ENCODE results near the gene ARL16. TPM values are rescaled to one million over a fixed set of nuclear protein-coding genes. Genes with fewer than 3 reads are reported as not detected.

ARL16 gene
- total and polyA plus RNA-seq, 4 donors = 20.5 to 87.4 (median 34.1) TPM

DNA sequence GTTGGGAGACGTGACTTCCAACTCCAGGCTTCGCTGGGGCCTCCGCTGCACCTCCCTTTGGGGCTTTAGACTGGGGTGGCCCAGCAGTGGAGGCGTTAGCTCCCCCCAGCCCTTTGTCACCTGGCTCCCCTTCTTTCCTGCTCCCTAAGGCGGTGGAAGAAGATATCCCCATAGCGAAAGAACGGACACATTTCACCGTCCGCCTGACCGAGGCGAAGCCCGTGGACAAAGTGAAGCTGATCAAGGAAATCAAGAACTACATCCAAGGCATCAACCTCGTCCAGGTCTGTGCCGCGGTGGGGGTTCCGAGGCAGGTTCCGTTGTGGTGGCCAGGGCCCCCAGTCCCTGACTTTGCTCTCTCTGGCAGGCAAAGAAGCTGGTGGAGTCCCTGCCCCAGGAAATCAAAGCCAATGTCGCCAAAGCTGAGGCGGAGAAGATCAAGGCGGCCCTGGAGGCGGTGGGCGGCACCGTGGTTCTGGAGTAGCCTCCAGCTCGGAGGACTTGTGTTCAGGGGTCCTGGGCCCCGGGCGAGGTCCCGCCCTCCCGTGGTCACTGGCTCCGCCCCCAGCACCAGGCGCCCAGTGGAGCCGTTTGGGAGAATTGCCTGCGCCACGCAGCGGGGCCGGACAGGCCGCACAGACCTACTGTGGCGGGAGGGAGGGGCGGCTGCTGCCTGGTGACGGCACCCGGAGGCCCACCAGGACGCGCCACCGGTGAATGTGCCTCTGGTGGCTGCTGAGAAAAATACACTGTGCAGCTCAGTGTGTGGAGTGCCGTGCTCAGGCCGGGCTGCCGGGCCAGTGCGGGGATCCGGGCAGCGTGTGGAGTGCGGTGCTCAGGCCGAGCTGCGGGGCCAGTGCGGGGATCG lies 23.4 kb upstream of the ARL16 start:
- no peaks in the 10 kb centered on the region for H3K36me3 ChIP-seq (ENCODE audit: control insufficient read depth in 1 of 2, insufficient read depth in 2 of 2, low read length in 1 of 2)
- WGBS, 2 donors = 91 to 92% methylated on average over 54 of the region's 54 CpGs
- intact Hi-C loops (cut with DNase I) = no loop called here
- ATAC-seq (ENCODE audit: low FRiP score) (no peak), DNase-seq (no peak)
- no peaks in the 10 kb centered on the region for H3K27me3 ChIP-seq (ENCODE audit: control insufficient read depth in 1 of 2, insufficient read depth in 2 of 2, low read length in 1 of 2)
- no peak overlapping the region for H3K27ac ChIP-seq (ENCODE audit: low read depth in 1 of 2, low read length in 2 of 2)
- H3K4me3 ChIP-seq (ENCODE audit: low read length in 2 of 2) = no peak overlapping the region
- no peaks in the 10 kb centered on the region for H3K9me3 ChIP-seq (ENCODE audit: control insufficient read depth, low read length)
- no peaks in the 10 kb centered on the region for H3K4me1 ChIP-seq (ENCODE audit: control insufficient read depth in 1 of 2, insufficient read depth in 2 of 2, low read length in 2 of 2)

DNA sequence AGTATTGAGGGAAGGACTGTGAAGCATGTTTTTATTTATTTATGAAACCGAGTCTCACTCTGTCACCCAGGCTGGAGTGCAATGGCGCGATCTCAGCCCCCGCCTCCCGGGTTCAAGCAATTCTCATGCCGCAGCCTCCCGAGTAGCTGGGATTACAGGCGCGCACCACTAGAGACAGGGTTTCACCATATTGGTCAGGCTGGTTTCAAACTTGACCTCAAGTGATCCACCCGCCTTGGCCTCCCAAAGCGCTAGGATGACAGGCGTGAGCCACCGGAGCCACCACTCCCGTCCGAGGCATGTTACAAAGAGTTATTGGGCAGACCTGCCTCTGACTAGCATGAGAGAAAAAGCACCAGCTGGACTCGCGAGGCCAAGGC lies 22.6 kb upstream of the ARL16 start:
- Histone ChIP-seq H3K36me3 (ENCODE audit: control insufficient read depth in 1 of 2, insufficient read depth in 2 of 2, low read length in 1 of 2) (no peaks in the 10 kb centered on the region), H3K4me3 (ENCODE audit: low read length in 2 of 2) (no peak overlapping the region), H3K27ac (ENCODE audit: low read depth in 1 of 2, low read length in 2 of 2) (no peak overlapping the region), H3K4me1 (ENCODE audit: control insufficient read depth in 1 of 2, insufficient read depth in 2 of 2, low read length in 2 of 2) (no peaks in the 10 kb centered on the region), H3K27me3 (ENCODE audit: control insufficient read depth in 1 of 2, insufficient read depth in 2 of 2, low read length in 1 of 2) (no peaks in the 10 kb centered on the region), H3K9me3 (ENCODE audit: control insufficient read depth, low read length) (no peaks in the 10 kb centered on the region)
- intact Hi-C loops (cut with DNase I) = no loop called here
- 94 to 95% methylated on average over 17 of the region's 17 CpGs for WGBS, 2 donors
- ATAC-seq (ENCODE audit: low FRiP score) = no peak
- no peak for DNase-seq

GRCh38 chr17:81705518-81706231 lies 22.1 kb upstream of the ARL16 start:
- no peaks in the 10 kb centered on the region for H3K9me3 ChIP-seq (ENCODE audit: control insufficient read depth, low read length)
- DNase-seq = no peak
- H3K27me3 ChIP-seq (ENCODE audit: control insufficient read depth in 1 of 2, insufficient read depth in 2 of 2, low read length in 1 of 2) = no peaks in the 10 kb centered on the region
- WGBS, 2 donors = 91 to 94% methylated on average over 30 of the region's 30 CpGs
- intact Hi-C loops (cut with DNase I) = no loop called here
- no peaks in the 10 kb centered on the region for H3K4me1 ChIP-seq (ENCODE audit: control insufficient read depth in 1 of 2, insufficient read depth in 2 of 2, low read length in 2 of 2)
- no peak for ATAC-seq (ENCODE audit: low FRiP score)
- H3K27ac ChIP-seq (ENCODE audit: low read depth in 1 of 2, low read length in 2 of 2) = no peak overlapping the region
- H3K4me3 ChIP-seq (ENCODE audit: low read length in 2 of 2) = no peak overlapping the region
- no peaks in the 10 kb centered on the region for H3K36me3 ChIP-seq (ENCODE audit: control insufficient read depth in 1 of 2, insufficient read depth in 2 of 2, low read length in 1 of 2)

GRCh38 chr17:81703747-81704654 lies 20.4 kb upstream of the ARL16 start:
- intact Hi-C loops (cut with DNase I) = loop anchor here in 1 of 2 donors (2.0 kb wide), 1 partner anchor 37 kb away; the partner anchor contains the start of genes CCDC137 and OXLD1
- H3K9me3 ChIP-seq (ENCODE audit: control insufficient read depth, low read length) = no peaks in the 10 kb centered on the region
- no peaks in the 10 kb centered on the region for H3K36me3 ChIP-seq (ENCODE audit: control insufficient read depth in 1 of 2, insufficient read depth in 2 of 2, low read length in 1 of 2)
- no peak for ATAC-seq (ENCODE audit: low FRiP score)
- no peaks in the 10 kb centered on the region for H3K4me1 ChIP-seq (ENCODE audit: control insufficient read depth in 1 of 2, insufficient read depth in 2 of 2, low read length in 2 of 2)
- H3K4me3 ChIP-seq (ENCODE audit: low read length in 2 of 2) = peak overlapping the region; percentile 52 to 81
- H3K27ac ChIP-seq (ENCODE audit: low read depth in 1 of 2, low read length in 2 of 2) = no peak overlapping the region
- no peaks in the 10 kb centered on the region for H3K27me3 ChIP-seq (ENCODE audit: control insufficient read depth in 1 of 2, insufficient read depth in 2 of 2, low read length in 1 of 2)
- no peak for DNase-seq
- 31% methylated on average over 26 to 27 of the region's 27 CpGs for WGBS, 2 donors

GRCh38 chr17:81702934-81703746 lies 19.5 kb upstream of the ARL16 start, which contains the start of gene MRPL12:
TSS of gene MRPL12 (plus strand) at chr17:81703367. CDS start at chr17:81703502, 135 bp downstream.
- 0 to 1% methylated on average over 94 to 102 of the region's 102 CpGs for WGBS, 2 donors
- H3K4me3 ChIP-seq (ENCODE audit: low read length in 2 of 2) = peak within 1 kb of the TSS; percentile 74 to 81
- H3K27me3 ChIP-seq (ENCODE audit: control insufficient read depth in 1 of 2, insufficient read depth in 2 of 2, low read length in 1 of 2) = no peaks in the 10 kb centered on the region
- H3K36me3 ChIP-seq (ENCODE audit: control insufficient read depth in 1 of 2, insufficient read depth in 2 of 2, low read length in 1 of 2) = no peaks in the 10 kb centered on the region
- no peaks in the 10 kb centered on the region for H3K4me1 ChIP-seq (ENCODE audit: control insufficient read depth in 1 of 2, insufficient read depth in 2 of 2, low read length in 2 of 2)
- ATAC-seq (ENCODE audit: low FRiP score) (peak; percentile 95), DNase-seq (peak; percentile 96 to 98)
- intact Hi-C loops (cut with DNase I) = loop anchor here in 1 of 2 donors (2.0 kb wide), 1 partner anchor 36 kb away; the partner anchor contains the start of genes CCDC137 and OXLD1
- H3K27ac ChIP-seq (ENCODE audit: low read depth in 1 of 2, low read length in 2 of 2) = peak within 1 kb of the TSS; percentile 71 to 87
- H3K9me3 ChIP-seq (ENCODE audit: control insufficient read depth, low read length) = no peaks in the 10 kb centered on the region

DNA sequence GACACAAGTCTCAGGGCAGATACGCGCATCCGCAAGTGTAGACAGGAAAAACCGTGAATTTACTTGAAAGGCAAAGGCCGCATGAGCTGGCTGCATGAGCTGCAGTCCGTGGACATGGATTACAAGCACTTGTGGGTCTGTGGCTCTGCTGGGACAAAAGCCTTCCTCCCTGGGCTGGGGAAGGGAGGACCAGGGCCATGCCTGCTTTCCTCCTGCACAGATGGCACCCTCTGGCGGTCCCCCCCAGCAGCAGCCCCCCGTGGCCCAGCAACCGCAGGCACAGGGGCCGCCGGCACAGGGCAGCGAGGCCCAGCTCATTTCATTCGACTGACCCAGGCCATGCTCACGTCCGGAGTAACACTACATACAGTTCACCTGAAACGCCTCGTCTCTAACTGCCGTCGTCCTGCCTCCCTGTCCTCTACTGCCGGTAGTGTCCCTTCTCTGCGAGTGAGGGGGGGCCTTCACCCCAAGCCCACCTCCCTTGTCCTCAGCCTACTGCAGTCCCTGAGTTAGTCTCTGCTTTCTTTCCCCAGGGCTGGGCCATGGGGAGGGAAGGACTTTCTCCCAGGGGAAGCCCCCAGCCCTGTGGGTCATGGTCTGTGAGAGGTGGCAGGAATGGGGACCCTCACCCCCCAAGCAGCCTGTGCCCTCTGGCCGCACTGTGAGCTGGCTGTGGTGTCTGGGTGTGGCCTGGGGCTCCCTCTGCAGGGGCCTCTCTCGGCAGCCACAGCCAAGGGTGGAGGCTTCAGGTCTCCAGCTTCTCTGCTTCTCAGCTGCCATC lies 17.9 kb upstream of the ARL16 start:
- H3K27ac ChIP-seq (ENCODE audit: low read depth in 1 of 2, low read length in 2 of 2) = no peak overlapping the region
- WGBS, 2 donors = 71 to 75% methylated on average over 23 of the region's 23 CpGs

More for the DNA sequence above, 17.9 kb upstream of the ARL16 start:
- Histone ChIP-seq H3K27me3 (ENCODE audit: control insufficient read depth in 1 of 2, insufficient read depth in 2 of 2, low read length in 1 of 2) (no peaks in the 10 kb centered on the region), H3K9me3 (ENCODE audit: control insufficient read depth, low read length) (no peaks in the 10 kb centered on the region), H3K36me3 (ENCODE audit: control insufficient read depth in 1 of 2, insufficient read depth in 2 of 2, low read length in 1 of 2) (no peaks in the 10 kb centered on the region), H3K4me1 (ENCODE audit: control insufficient read depth in 1 of 2, insufficient read depth in 2 of 2, low read length in 2 of 2) (no peaks in the 10 kb centered on the region), H3K4me3 (ENCODE audit: low read length in 2 of 2) (no peak overlapping the region)
- intact Hi-C loops (cut with DNase I) = loop anchor here in 1 of 2 donors (2.0 kb wide), 1 partner anchor 35 kb away; the partner anchor contains the start of genes CCDC137 and OXLD1
- DNase-seq (no peak), ATAC-seq (ENCODE audit: low FRiP score) (no peak)

Data from aorta (tissue), 5 donors.